HepG2 (cell line): Measurements from ENCODE around the gene NDUFB3. TPM values are rescaled to one million over a fixed set of nuclear protein-coding genes. Genes with fewer than 3 reads are reported as not detected.

ENCODE experiments used
- ATAC-seq: fragments of 200-7000 bp; cut with Tn5 transposase; 3 replicates; pipeline ENCODE4 v1.9.1; 2020; ENCODE audit warnings: mild to moderate bottlenecking, moderate library complexity
- BruUV-seq: library from RNA; stranded (reverse); fragments of 400-500 nt; replicated peaks from 2 replicates; lab custom pipeline; 2021; lab: Mats Ljungman, UMichigan
- CTCF ChIA-PET: fragments of 300-600 bp; formaldehyde crosslinking; extraction: SDS; loops from one replicate; lab custom pipeline; 2021; ENCODE audit warnings: low total read pairs, inconsistent platforms, low intra/inter-chr PET ratio; lab: Yijun Ruan, JAX
- POLR2A ChIA-PET: fragments of 350-600 bp; sonication (Branson Sonifier 250); formaldehyde crosslinking; loops from one replicate; lab custom pipeline; 2020; ENCODE audit warnings: antibody characterized with exemption, inconsistent platforms; lab: Yijun Ruan, JAX
- DNase-seq: peaks from one replicate; pipeline ENCODE4 v3.0.0-alpha.2; 2015; ENCODE audit warnings: low spot score
- FAIRE-seq: peaks from 3 replicates; lab custom pipeline; 2011; peaks lifted over from hg19 to GRCh38; lab: Jason Lieb, UNC
- H2AFZ ChIP-seq: one replicate; pipeline ENCODE4 v1.6.1; 2011; ENCODE audit warnings: low read length, inconsistent platforms
- H3K27ac ChIP-seq: fragments of 300-600 bp; 3 replicates; pipeline ENCODE4 v1.8.0; 2011; ENCODE audit warnings: mixed run types, mild to moderate bottlenecking, mixed read lengths, low read length, inconsistent platforms; ENCODE audit not compliant: insufficient read depth; ENCODE audit errors: extremely low read length
- H3K27me3 ChIP-seq, 2 experiments: fragments of 200-600 bp in 1 of 2; 2 replicates in 1 of 2; 3 replicates in 1 of 2; pipeline versions ENCODE4 v1.6.0 to v1.8.0; 2011; ENCODE audit warnings: low read length in 2 of 2, mild to moderate bottlenecking in 2 of 2, moderate library complexity in 2 of 2, inconsistent platforms in 1 of 2; ENCODE audit not compliant: insufficient read depth in 2 of 2, control insufficient read depth in 1 of 2
- H3K36me3 ChIP-seq, 2 experiments: fragments of 200-600 bp in 1 of 2; replicated peaks in 1 of 2; 2 replicates in 1 of 2; 3 replicates in 1 of 2; pipeline versions ENCODE4 v1.5.1 to v1.8.0; 2011; ENCODE audit warnings: low read length in 2 of 2, inconsistent platforms in 1 of 2; ENCODE audit not compliant: insufficient read depth in 2 of 2, control insufficient read depth in 1 of 2
- H3K4me1 ChIP-seq: 2 replicates; pipeline ENCODE4 v1.5.1; 2012; ENCODE audit warnings: low read length, inconsistent platforms; ENCODE audit not compliant: insufficient read depth
- H3K4me2 ChIP-seq: 2 replicates; pipeline ENCODE4 v1.6.0; 2011; ENCODE audit warnings: low read depth, low read length, inconsistent platforms
- H3K4me3 ChIP-seq, 3 experiments: fragments of 200-600 bp in 1 of 3; sonication (generic), shearing (Covaris generic) in 1 of 3; replicated peaks in 1 of 3; 2 replicates each; pipeline ENCODE4 v1.5.1; 2011 to 2016; ENCODE audit warnings: low read length in 3 of 3, inconsistent platforms in 2 of 3, low read depth in 2 of 3, mild to moderate bottlenecking in 2 of 3, control low read depth in 1 of 3, mixed read lengths in 1 of 3; ENCODE audit not compliant: insufficient read depth in 1 of 3
- H3K79me2 ChIP-seq: one replicate; pipeline ENCODE4 v1.6.1; 2011; ENCODE audit warnings: low read length, inconsistent platforms; ENCODE audit not compliant: insufficient read depth
- H3K9ac ChIP-seq: 2 replicates; pipeline ENCODE4 v1.6.0; 2011; ENCODE audit warnings: mild to moderate bottlenecking, low read depth, low read length, inconsistent platforms; ENCODE audit not compliant: insufficient read depth
- H3K9me3 ChIP-seq: 2 replicates; pipeline ENCODE4 v1.5.1; 2012; ENCODE audit warnings: mild to moderate bottlenecking, low read length
- H4K20me1 ChIP-seq: 2 replicates; pipeline ENCODE4 v1.6.0; 2011; ENCODE audit warnings: inconsistent platforms, mild to moderate bottlenecking, low read length, moderate library complexity; ENCODE audit not compliant: insufficient read depth
- ATF1 ChIP-seq: IDR thresholded peaks from 2 replicates; pipeline ENCODE4 v1.6.1; 2016; ENCODE audit warnings: mild to moderate bottlenecking, control low read depth
- CERS6 ChIP-seq: sonication (generic); formaldehyde crosslinking; IDR thresholded peaks from 2 replicates; pipeline ENCODE4 v1.5.0; 2020; ENCODE audit warnings: missing genetic modification reagents
- ESRRA ChIP-seq: sonication (generic); formaldehyde crosslinking; IDR thresholded peaks from 2 replicates; pipeline ENCODE4 v1.5.1; 2020; ENCODE audit warnings: mild to moderate bottlenecking, low read depth, missing genetic modification reagents
- GFI1 ChIP-seq: sonication (generic); formaldehyde crosslinking; IDR thresholded peaks from 2 replicates; pipeline ENCODE4 v1.5.0; 2020; ENCODE audit warnings: missing genetic modification reagents, mild to moderate bottlenecking, borderline replicate concordance
- HOXD1 ChIP-seq: sonication (generic); formaldehyde crosslinking; IDR thresholded peaks from 2 replicates; pipeline ENCODE4 v1.5.0; 2020; ENCODE audit warnings: missing genetic modification reagents
- MAF1 ChIP-seq: sonication (generic); formaldehyde crosslinking; IDR thresholded peaks from 2 replicates; pipeline ENCODE4 v1.5.0; 2020; ENCODE audit warnings: missing genetic modification reagents, borderline replicate concordance
- NFIB ChIP-seq: sonication (generic); formaldehyde crosslinking; IDR thresholded peaks from 2 replicates; pipeline ENCODE4 v1.9.0; 2021; ENCODE audit warnings: missing genetic modification reagents, mild to moderate bottlenecking, borderline replicate concordance
- PHF20 ChIP-seq: sonication (generic); formaldehyde crosslinking; IDR thresholded peaks from 2 replicates; pipeline ENCODE4 v1.5.0; 2020; ENCODE audit warnings: mild to moderate bottlenecking, missing genetic modification reagents
- RAD21 ChIP-seq: fragments of 450-650 bp; formaldehyde crosslinking; IDR thresholded peaks from 2 replicates; pipeline ENCODE4 v1.5.0; 2020; ENCODE audit warnings: mild to moderate bottlenecking
- RXRB ChIP-seq: IDR thresholded peaks from 2 replicates; pipeline ENCODE4 v1.6.1; 2016; ENCODE audit warnings: borderline replicate concordance, missing genetic modification reagents, missing compliant biosample characterization
- ZNF138 ChIP-seq: sonication (generic); formaldehyde crosslinking; IDR thresholded peaks from 2 replicates; pipeline ENCODE4 v1.5.0; 2020; ENCODE audit warnings: mild to moderate bottlenecking, low read depth, missing genetic modification reagents
- ZNF691 ChIP-seq: sonication (generic); formaldehyde crosslinking; IDR thresholded peaks from 2 replicates; pipeline ENCODE4 v1.4.0; 2020; ENCODE audit warnings: missing genetic modification reagents, low read depth, mild to moderate bottlenecking, borderline replicate concordance
- WGBS: methylation state at CpG from one replicate; pipeline ENCODE4 v1.1.6; 2017; ENCODE audit warnings: low lambda C conversion rate; 5-methylcytosine and 5-hydroxymethylcytosine counted together
- in situ Hi-C: cut with HindIII; loops from 2 replicates; pipeline ENCODE4 v1.10.0; 2017; ENCODE audit warnings: low pct_unique_long_range_greater_than_20kb; ENCODE audit not compliant: extremely low pct_ligation_motif_present
- intact Hi-C: fragments of 100-400 bp; cut with micrococcal nuclease; formaldehyde crosslinking; loops from one replicate; pipeline ENCODE4 v1.10.0; 2022; ENCODE audit not compliant: unreplicated experiment
- polyA plus RNA-seq, 8 experiments: library from polyadenylated mRNA; depleted of rRNA in 3 of 8; stranded (reverse) in 7 of 8; unstranded in 1 of 8; fragments of >200 nt; fragmentation: Illumina TruSeq in 4 of 8; extraction: Trizol in 4 of 8; gene quantifications; 2 replicates each; pipeline versions ENCODE4 v1.2.1 to v1.2.3, GENCODE V29; 2011 to 2016; ENCODE audit warnings: low read depth in 4 of 8, missing spikeins in 1 of 8, mixed read lengths in 1 of 8; ENCODE audit not compliant: insufficient read depth in 1 of 8
- total RNA-seq, 5 experiments: library from RNA; depleted of rRNA; stranded (reverse); fragments of >200 nt; fragmentation: Illumina TruSeq; extraction: Trizol; gene quantifications; 2 replicates each; pipeline ENCODE4 v1.2.3, GENCODE V29; 2016; ENCODE audit warnings: low read depth in 1 of 5

NDUFB3 gene
- total and polyA plus RNA-seq, 2 of the 13 experiments (the other 11 are each of a cell fraction or from before 2014, with no cell fraction given) = 50.7 to 159 TPM

GRCh38 chr2:201105759-201106158, 34.0 kb downstream of the NDUFB3 start:
- WGBS = 92% methylated on average over 1 of the region's 1 CpG
- TF ChIP-seq MAF1 (CRISPR knock-in tag) (no peak), RAD21 (CRISPR knock-in tag) (no peak), RXRB (CRISPR knock-in tag) (no peak), ATF1 (CRISPR knock-in tag) (no peak), ZNF138 (CRISPR knock-in tag) (no peak), GFI1 (CRISPR knock-in tag) (no peak), NFIB (CRISPR knock-in tag) (no peak), HOXD1 (CRISPR knock-in tag) (no peak), ZNF691 (CRISPR knock-in tag) (no peak), CERS6 (no peak), ESRRA (CRISPR knock-in tag) (no peak), PHF20 (no peak)
- Histone ChIP-seq H3K4me2 (no peak overlapping the region), H3K36me3 (no peaks in the 10 kb centered on the region), H3K9me3 (no peaks in the 10 kb centered on the region), H3K79me2 (no peaks in the 10 kb centered on the region), H4K20me1 (no peaks in the 10 kb centered on the region), H3K9ac (no peak overlapping the region), H2AFZ (no peak overlapping the region), H3K4me3 (no peak overlapping the region), H3K27ac (no peak overlapping the region), H3K27me3 (no peaks in the 10 kb centered on the region), H3K4me1 (peaks cover 33% of the 10 kb centered on the region)
- ATAC-seq (no peak), DNase-seq (no peak), FAIRE-seq (no peak)
- intact Hi-C loops (no loop called here), in situ Hi-C loops (no loop called here)
- no TSS peak for BruUV-seq
- ChIA-PET POLR2A (no interaction called here), CTCF (no interaction called here)
